NCI-H446 treated with DMSO at 0.1 percent for 48 hours (cell line): ENCODE results near the gene GNA12.
A peak's percentile ranks its signal among the peaks of the same experiment; 100 is the strongest.

ENCODE experiments used
- DNase-seq: peaks from one replicate; lab custom pipeline; 2025; lab: John Stamatoyannopoulos, UW

Gene GNA12

GRCh38 chr7:2777898-2778535 lies 66.1 kb downstream of the GNA12 start:
- no peak for DNase-seq

- no peak for DNase-seq
Observed at GRCh38 chr7:2776401-2776800, 67.7 kb downstream of the GNA12 start.

DNA sequence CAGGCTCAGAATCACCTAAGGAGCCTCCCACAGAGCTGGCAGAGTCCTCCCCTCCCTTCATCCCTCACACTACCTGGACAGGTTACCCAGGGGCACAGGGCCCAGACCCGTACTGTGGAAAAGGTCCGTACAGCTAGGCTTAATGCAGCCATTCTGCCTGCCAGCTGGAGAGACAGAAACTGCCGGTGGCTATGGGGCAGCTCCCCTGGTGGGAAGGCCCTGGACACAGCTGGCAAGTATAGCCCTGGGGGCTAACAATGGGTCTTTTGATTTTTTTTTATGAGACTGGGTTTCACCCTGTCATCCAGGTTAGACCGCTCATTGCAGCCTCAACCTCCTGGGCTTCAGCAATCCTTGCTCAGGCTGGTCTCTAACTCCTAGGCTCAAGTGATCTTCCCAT lies 68.3 kb downstream of the GNA12 start:
- DNase-seq = no peak

GRCh38 chr7:2775376-2775775 lies 68.7 kb downstream of the GNA12 start:
- DNase-seq = no peak

- DNase-seq = no peak
Observed at GRCh38 chr7:2774935-2775334, 69.2 kb downstream of the GNA12 start.

DNA sequence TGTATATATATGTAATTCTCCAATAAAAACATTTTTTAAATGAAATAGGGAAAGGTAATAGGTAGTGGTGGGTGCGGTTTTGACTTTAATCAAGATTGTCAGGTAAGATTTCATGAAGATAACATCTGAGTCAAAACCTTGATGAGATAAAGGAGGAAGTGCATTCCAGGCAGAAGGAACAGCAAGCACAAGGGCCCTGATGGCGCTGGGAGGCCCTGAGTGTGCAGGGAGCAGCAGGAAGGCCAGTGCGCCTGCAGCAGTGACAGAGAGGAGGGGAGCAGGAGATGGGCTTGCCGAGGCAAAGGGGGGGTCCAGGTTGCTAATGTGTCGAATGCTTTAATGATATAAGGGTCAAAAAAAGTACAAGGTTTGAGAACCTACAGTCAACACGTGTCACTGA lies 69.8 kb downstream of the GNA12 start:
- no peak for DNase-seq

DNA sequence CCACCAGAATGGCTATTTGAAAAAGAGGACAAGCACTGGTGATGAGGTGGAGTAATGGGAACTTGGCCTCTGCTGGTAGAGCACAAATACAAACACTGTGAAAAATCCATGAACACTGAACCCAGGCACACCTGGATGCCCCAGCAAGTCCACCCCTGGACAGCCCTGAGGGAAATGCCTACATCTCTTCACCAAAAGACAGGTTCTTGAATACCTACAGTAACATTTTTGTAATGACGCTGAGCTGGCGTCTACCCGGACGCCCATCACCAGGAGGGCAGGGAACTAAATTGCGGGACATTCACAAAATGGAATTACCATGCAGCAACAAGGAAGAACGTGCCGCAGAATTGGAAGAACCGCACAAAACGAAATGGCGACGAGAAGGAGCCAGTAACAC lies 70.5 kb downstream of the GNA12 start:
- DNase-seq = no peak

- no peak for DNase-seq
Observed at GRCh38 chr7:2771274-2771731, 72.8 kb downstream of the GNA12 start.

DNA sequence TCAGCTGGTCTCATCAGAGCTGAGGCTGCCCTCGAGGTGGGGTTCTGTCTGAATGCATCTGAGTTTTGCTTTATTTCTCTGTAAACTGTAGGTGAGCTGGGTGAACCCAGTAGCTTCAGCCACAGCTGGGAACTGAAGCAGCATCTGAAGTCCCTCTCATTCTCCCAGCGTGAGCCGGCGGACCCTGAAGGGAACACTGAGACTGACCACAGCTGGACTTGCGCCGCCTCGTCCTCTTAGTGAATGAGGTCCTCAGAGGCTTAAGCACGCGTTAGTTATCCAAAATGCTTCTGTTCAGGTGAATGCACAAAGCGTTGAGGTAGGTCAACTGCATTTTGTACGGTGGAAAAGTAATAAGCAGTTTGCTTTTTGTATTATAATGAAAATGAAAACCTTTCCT lies 79.5 kb downstream of the GNA12 start:
- DNase-seq = no peak

DNA sequence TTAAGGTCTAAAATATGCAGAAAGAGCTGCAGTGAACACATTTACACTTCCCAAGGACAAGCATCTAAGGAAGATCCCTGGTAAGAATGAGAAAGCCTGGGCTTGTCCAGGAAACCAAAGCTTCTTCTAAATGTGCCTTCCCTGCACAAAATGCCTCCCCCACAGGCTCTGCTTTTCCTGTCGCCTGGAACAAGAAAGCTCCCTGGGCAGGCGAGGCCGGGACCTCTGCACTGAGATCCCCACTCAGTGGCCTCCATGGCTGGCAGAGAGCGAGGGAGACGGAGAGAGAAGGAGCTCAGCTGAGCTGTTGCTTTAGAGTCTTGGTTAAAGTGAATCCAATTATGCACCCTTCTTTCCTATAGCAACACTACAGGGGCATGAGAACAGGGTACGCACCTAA lies 80.5 kb downstream of the GNA12 start:
- no peak for DNase-seq

GRCh38 chr7:2761801-2762497 lies 82.2 kb downstream of the GNA12 start:
- DNase-seq = no peak

DNA sequence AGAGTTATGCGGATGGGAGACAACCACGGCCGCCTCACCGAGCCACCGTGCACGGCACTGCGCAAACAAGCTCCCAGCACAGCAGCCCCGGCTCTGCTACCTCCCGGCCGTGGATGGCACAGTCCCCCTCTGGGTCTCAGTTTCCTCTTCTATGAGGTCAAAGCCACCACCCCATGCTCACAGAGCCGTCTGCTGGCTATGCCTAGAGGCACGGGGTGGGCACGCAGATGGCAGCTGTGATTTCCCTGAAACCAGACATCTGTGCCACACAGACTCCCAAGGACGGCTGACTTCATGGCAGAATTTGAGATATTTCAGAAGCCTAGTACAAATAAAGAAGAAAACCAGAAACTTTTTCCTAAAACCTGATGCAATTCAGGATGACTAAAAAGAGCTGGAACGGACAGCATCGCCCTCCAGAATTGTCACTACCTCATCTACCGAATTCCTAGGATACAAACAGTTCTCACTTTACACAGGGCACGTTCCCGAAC lies 82.9 kb downstream of the GNA12 start:
- DNase-seq = no peak

DNA sequence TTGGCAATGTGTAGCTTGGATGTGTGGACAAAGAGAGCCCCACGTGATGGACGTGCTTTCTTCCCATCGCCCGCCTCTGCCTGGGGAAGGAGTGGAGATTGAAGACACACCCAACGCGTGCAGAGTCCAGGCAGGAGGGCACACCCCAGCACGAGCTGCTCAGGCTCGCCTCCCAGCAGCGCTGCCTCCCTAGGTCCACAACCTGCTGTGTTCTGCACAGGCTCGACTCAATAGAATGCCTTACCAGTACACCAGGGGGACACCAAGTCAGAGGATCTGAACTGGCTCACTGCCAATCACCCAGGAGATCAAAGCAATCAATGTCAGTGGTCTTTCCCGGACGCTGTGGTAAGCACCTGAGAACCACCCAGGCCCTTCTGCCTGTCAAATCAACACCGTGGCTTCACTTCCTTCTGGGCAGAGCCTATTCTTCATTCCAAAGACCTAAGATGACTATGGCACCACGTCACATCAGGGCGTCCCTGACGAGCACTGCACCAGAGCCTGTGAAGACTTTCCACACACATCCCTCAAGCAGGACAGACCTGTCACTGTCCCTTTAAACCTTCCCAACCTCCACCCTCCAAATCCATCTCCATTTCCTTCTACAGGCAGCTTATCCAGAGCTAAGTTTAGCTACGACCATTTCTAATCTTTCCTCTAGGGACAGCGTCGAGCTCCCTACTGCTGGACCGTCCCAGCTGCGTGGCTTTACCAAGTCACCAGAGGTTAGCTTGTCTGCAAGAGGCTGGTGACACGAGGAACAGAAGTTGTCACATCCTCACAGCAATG lies 83.8 kb downstream of the GNA12 start:
- DNase-seq = peak; percentile 7

DNA sequence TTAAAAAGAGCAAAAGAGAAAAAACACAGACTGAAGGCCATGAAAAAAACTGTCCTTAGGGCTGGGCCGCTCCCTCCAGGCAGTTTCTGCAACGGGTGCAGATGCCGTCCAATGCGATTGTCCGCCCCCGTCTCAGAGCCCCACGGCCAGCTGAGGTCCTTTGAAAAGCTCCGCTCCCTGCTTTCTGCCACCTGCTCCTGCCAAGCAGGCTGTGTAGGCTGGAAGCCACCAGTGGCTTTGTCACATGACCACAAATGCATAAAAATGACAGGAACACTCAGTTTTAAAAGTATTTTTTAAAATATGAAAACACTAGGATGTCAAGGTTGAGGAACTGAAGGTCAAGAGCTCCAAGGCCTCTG lies 84.4 kb downstream of the GNA12 start:
- no peak for DNase-seq

DNA sequence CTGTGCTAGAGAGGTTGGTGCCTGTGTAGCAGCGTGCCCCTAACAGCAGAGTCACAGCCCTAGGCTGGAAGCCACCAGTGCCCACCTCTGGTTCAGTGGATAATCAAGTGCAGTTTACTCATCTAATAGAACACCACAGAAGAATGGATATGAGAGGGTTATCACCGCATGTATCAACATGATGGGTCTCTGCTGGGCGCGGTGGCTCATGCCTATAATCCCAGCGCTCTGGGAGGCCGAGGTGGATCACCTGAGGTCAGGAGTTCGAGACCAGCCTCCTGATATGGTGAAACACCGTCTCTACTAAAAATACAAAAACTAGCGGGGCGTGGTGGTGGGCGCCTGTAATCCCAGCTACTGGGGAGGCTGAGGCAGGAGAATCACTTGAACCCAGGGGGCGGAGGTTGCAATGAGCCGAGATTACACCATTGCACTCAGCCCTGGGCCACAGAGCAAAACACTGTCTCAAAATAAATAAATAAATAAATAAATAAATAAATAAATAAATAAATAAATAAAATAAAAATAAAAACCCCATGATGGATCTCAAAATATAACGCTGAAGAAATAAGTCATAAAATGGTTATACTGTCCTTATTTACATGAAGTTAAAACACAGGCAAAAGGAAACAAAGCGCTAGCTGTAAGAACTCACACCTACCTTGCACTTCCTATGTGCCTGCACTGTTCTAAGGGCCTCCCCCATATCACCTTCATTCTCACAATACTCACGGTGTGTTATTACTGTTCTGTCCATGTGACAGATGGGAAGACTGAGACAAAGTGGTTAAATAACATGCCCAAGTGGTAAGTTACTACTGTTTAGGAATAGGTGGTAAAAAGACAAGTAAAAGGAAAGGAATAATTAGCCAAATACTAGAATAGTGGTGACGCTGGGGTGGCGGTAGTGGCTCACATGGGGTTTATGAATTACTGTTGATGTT lies 85.2 kb downstream of the GNA12 start:
- no peak for DNase-seq

GRCh38 chr7:2757904-2758672 lies 86.0 kb downstream of the GNA12 start:
- DNase-seq = peak; percentile 88

DNA sequence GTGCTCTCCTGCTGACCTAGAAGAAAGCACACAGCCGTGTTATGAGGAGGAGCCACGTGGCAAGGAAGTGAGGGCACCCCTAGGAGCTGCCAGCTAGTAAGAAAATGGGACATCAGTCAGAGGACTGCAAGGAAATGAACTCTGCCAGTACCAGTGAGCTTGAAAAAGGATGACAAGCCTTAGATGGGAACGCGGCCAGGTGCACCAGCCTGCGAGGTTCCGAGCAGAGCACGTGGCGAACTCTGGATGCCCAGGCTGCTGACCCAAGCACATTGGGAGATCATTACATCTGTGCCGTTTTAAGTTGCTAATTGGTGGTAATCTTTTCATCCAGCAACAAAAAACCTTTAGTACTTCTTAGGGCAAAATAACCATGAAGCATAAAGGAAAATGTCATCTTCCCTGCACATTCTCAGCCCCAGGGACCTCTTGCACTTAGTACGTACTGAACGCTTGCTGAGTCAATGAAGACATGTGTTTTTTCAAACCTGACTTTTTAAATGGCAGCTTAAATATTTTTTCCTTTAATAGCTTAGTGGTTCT lies 86.7 kb downstream of the GNA12 start:
- peak; percentile 75 for DNase-seq

GRCh38 chr7:2755531-2755930 lies 88.6 kb downstream of the GNA12 start:
- no peak for DNase-seq

DNA sequence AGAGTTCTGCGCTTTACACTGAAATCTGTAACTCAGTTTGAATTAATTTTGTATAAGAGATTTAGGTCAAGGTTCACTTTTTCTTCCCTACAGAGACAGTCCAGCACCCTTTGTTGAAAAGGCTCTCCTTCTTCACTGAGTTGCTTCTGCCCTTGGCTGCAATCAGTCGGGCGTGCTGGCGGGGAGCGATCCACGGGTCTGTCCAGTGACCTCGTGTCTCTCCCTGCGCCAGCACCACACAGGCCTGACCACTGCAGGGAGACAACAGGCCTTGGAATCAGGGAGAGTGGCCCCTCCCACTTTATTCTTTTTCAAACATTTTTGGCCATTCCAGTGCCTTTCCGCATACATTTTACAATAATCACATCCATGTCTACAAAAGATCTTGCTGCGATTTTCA lies 89.2 kb downstream of the GNA12 start:
- no peak for DNase-seq

- no peak for DNase-seq
Observed at GRCh38 chr7:2754086-2754485, 90.0 kb downstream of the GNA12 start.

DNA sequence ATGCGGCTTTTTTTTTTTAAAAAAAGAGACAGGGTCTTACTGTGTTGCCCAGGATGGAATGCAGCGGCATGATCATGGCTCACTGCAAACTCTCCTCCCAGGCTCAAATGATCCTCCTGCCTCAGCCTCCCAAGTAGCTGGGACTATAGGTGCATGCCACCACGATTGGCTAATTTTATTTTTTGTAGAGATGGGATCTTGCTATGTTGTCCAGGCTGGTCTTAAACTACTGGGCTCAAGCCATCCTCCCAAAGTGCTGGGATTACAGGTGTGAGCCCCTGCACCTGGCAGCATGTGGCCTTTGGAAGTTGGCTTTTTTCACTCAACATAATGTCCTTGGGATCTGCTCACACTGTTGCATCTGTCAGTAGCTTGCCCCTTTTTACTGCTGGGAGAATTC lies 91.0 kb downstream of the GNA12 start:
- no peak for DNase-seq
